B cell (primary cell): ENCODE data around the gene PINLYP. TPM values are rescaled to one million over a fixed set of nuclear protein-coding genes. Genes with fewer than 3 reads are reported as not detected.

Source experiments
- ATAC-seq: fragments of 200-7000 bp; cut with Tn5 transposase; one replicate; pipeline ENCODE4 v1.10.0; 2021; ENCODE audit warnings: low read depth, mild to moderate bottlenecking, moderate number of reproducible peaks, moderate library complexity
- CTCF ChIA-PET: fragments of 350-600 bp; sonication (Branson Sonifier 250); formaldehyde crosslinking; loops from one replicate; lab custom pipeline; 2021; ENCODE audit warnings: antibody characterized with exemption, inconsistent platforms; lab: Charles Lee
- POLR2A ChIA-PET: fragments of 350-600 bp; sonication (Branson Sonifier 250); formaldehyde crosslinking; loops from one replicate; lab custom pipeline; 2021; ENCODE audit warnings: antibody characterized with exemption; lab: Charles Lee
- DNase-seq: peaks from one replicate; pipeline ENCODE4 v3.0.0; 2013
- H2AFZ ChIP-seq: 2 replicates; pipeline ENCODE4 v1.6.1; 2012; ENCODE audit warnings: mild to moderate bottlenecking, low read depth, low read length; ENCODE audit not compliant: insufficient read depth, poor library complexity, severe bottlenecking
- H3K27ac ChIP-seq, 2 donors: 1 replicate in 1 of 2; 2 replicates in 1 of 2; pipeline ENCODE4 v1.5.1; 2012 to 2013; ENCODE audit warnings: low read length in 2 of 2, mild to moderate bottlenecking in 2 of 2, moderate library complexity in 1 of 2
- H3K27me3 ChIP-seq, 4 experiments: fragments of 200-600 bp in 1 of 4; sonication (generic) in 1 of 4; replicated peaks in 1 of 4; 1 replicate in 2 of 4; 2 replicates in 2 of 4; pipeline versions ENCODE4 v1.6.1 to v1.7.0; 2013 to 2016; ENCODE audit warnings: low read length in 3 of 4, mild to moderate bottlenecking in 2 of 4, mixed read lengths in 1 of 4, moderate library complexity in 1 of 4; ENCODE audit not compliant: insufficient read depth in 4 of 4, control insufficient read depth in 3 of 4; ENCODE audit errors: control extremely low read depth in 1 of 4
- H3K36me3 ChIP-seq, 2 experiments: replicated peaks in 1 of 2; 1 replicate in 1 of 2; 2 replicates in 1 of 2; pipeline versions ENCODE4 v1.6.1 to v1.7.1; 2013; ENCODE audit warnings: low read length in 1 of 2; ENCODE audit not compliant: insufficient read depth in 2 of 2, control insufficient read depth in 1 of 2; ENCODE audit errors: control extremely low read depth in 1 of 2, extremely low read depth in 1 of 2
- H3K4me1 ChIP-seq, 2 donors: fragments of 200-600 bp in 1 of 2; sonication (generic) in 1 of 2; 1 replicate in 1 of 2; 2 replicates in 1 of 2; pipeline versions ENCODE4 v1.5.1 to v1.6.1; 2013 to 2017; ENCODE audit warnings: low read length in 2 of 2; ENCODE audit not compliant: control insufficient read depth in 2 of 2, insufficient read depth in 2 of 2
- H3K4me2 ChIP-seq: replicated peaks from 2 replicates; pipeline ENCODE3; 2012; ENCODE audit warnings: mild to moderate bottlenecking, low read depth, low read length; ENCODE audit not compliant: poor library complexity, severe bottlenecking
- H3K4me3 ChIP-seq, 5 experiments: fragments of 200-600 bp in 1 of 5; sonication (generic) in 1 of 5; 1 replicate in 3 of 5; 2 replicates in 2 of 5; pipeline versions ENCODE4 v1.5.1 to v1.7.0; 2011 to 2016; ENCODE audit warnings: low read length in 4 of 5, mild to moderate bottlenecking in 4 of 5, low read depth in 2 of 5, control low read depth in 1 of 5, moderate library complexity in 1 of 5; ENCODE audit not compliant: insufficient read depth in 1 of 5; ENCODE audit errors: control extremely low read depth in 1 of 5, extremely low read depth in 1 of 5
- H3K79me2 ChIP-seq: fragments of 200-600 bp; sonication (generic); one replicate; pipeline ENCODE4 v1.6.0; 2016; ENCODE audit warnings: low read length; ENCODE audit not compliant: control insufficient read depth, insufficient read depth
- H3K9ac ChIP-seq: fragments of 200-600 bp; sonication (generic); 2 replicates; pipeline ENCODE4 v1.6.1; 2017; ENCODE audit warnings: mild to moderate bottlenecking, low read length, moderate library complexity
- H3K9me3 ChIP-seq, 3 donors: one replicate each; pipeline versions ENCODE4 v1.6.1 to v1.7.1; 2013; ENCODE audit warnings: low read length in 2 of 3; ENCODE audit not compliant: control insufficient read depth in 2 of 3, insufficient read depth in 1 of 3; ENCODE audit errors: control extremely low read depth in 1 of 3
- H4K20me1 ChIP-seq: 2 replicates; pipeline ENCODE4 v1.6.0; 2012; ENCODE audit warnings: mild to moderate bottlenecking, low read length; ENCODE audit not compliant: insufficient read depth, control insufficient read depth, poor library complexity, severe bottlenecking
- H3K27ac Mint-ChIP-seq: one replicate; pipeline ENCODE4 v1.8.0; 2021; ENCODE audit warnings: mixed read lengths
- H3K27me3 Mint-ChIP-seq: one replicate; pipeline ENCODE4 v1.8.0; 2021; ENCODE audit warnings: mixed read lengths
- H3K4me1 Mint-ChIP-seq: one replicate; pipeline ENCODE4 v1.8.0; 2021; ENCODE audit warnings: mixed read lengths
- H3K4me3 Mint-ChIP-seq: one replicate; pipeline ENCODE4 v1.8.0; 2021; ENCODE audit warnings: mixed read lengths
- H3K9me3 Mint-ChIP-seq: one replicate; pipeline ENCODE4 v1.8.0; 2022; ENCODE audit warnings: mixed read lengths; ENCODE audit not compliant: insufficient read depth
- EZH2 ChIP-seq: IDR thresholded peaks from 2 replicates; pipeline ENCODE4 v1.6.1; 2012; ENCODE audit warnings: borderline replicate concordance, low read depth, mild to moderate bottlenecking, moderate library complexity, low read length; ENCODE audit not compliant: insufficient read depth, poor library complexity, severe bottlenecking
- WGBS: methylation state at CpG from one replicate; pipeline ENCODE4 v1.1.5; 2013; ENCODE audit warnings: missing lambda C conversion rate; ENCODE audit not compliant: insufficient coverage; 5-methylcytosine and 5-hydroxymethylcytosine counted together
- intact Hi-C: fragments of 100-400 bp; cut with micrococcal nuclease; formaldehyde crosslinking; loops from one replicate; pipeline ENCODE4 v1.10.0; 2022
- polyA plus RNA-seq: library from polyadenylated mRNA; depleted of rRNA; stranded (reverse); fragments of >200 nt; gene quantifications from 2 replicates; pipeline ENCODE4 v1.2.3, GENCODE V29; 2012
- total RNA-seq, 2 donors: library from RNA; stranded (reverse); fragments of 120-200 nt in 1 of 2; gene quantifications; 1 replicate in 1 of 2; 2 replicates in 1 of 2; pipeline versions ENCODE4 v1.2.3 to v1.2.4, GENCODE V29; 2013 to 2022
- TF ChIP-seq, protein P1 (sequence below): fragments of 200-600 bp; IDR thresholded peaks from one replicate; pipeline ENCODE4 v1.8.0; 2022; ENCODE audit warnings: antibody characterized with exemption, mild to moderate bottlenecking

Gene PINLYP
- total and polyA plus RNA-seq, 2 donors (not counting 1 experiment from before 2014, with no cell fraction given) = 2.0 to 2.9 TPM

DNA sequence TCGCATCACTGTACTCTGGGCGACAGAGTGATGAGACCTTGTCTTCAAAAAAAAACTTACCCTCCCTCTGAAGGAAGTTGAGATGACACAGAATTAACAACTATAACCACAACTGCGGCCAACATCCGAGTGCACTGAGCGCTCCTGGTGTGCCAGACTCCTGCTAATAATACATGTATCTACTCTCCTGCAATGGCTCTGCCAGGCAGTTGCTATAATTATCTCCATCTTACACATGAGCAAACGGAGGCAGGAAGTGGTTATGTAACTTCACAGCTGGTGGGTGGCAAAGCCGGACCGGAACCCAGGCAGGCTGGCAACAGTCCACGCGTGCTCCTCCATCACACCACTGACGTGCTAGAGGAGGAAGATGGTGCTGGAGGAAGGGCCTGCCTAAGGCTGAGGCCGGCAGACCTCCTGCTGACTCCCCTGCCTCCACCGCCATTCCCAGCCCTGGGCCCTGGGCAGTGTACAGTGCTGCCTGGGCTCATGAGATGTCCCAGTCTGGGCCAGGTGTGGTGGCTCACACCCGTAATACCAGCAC lies 12.8 kb upstream of the PINLYP start:
- Histone ChIP-seq H3K79me2 (peaks cover 21% of the 10 kb centered on the region), H3K4me3 (peak overlapping the region in 3 of 5 experiments; percentile 7 to 45 (median 11)), H2AFZ (peak overlapping the region; percentile 47), H3K27ac (peak overlapping the region; percentile 92), H3K4me2 (peak overlapping the region; percentile 69), H3K4me1 (peaks cover 42 to 52% of the 10 kb centered on the region in 2 donors), H3K36me3 (peaks cover 3 to 11% of the 10 kb centered on the region in 2 experiments), H3K27me3 (no peaks in the 10 kb centered on the region), H4K20me1 (no peaks in the 10 kb centered on the region), H3K9me3 (peaks cover 0 to 11% (median 0%) of the 10 kb centered on the region in 3 donors), H3K9ac (peak overlapping the region; percentile 38)
- ATAC-seq (peak; percentile 85), DNase-seq (peak; percentile 93)
- CTCF ChIA-PET = interaction anchor here (1.2 to 1.5 kb wide), 2 partner anchors 9 to 12 kb away, joined by 3 to 5 read pairs; partner anchors contain the start of genes PINLYP and XRCC1
- intact Hi-C loops = loop anchor here (1.0 to 2.0 kb wide), 4 partner anchors 13 to 57 kb away; partner anchors contain the start of genes IRGQ, PINLYP, XRCC1 and ZNF428
- Mint-ChIP-seq H3K27me3 (no peaks in the 10 kb centered on the region), H3K27ac (peak overlapping the region; percentile 99), H3K9me3 (no peaks in the 10 kb centered on the region), H3K4me3 (peak overlapping the region; percentile 68), H3K4me1 (peaks cover 56% of the 10 kb centered on the region)
- TF ChIP-seq, protein P1, sequence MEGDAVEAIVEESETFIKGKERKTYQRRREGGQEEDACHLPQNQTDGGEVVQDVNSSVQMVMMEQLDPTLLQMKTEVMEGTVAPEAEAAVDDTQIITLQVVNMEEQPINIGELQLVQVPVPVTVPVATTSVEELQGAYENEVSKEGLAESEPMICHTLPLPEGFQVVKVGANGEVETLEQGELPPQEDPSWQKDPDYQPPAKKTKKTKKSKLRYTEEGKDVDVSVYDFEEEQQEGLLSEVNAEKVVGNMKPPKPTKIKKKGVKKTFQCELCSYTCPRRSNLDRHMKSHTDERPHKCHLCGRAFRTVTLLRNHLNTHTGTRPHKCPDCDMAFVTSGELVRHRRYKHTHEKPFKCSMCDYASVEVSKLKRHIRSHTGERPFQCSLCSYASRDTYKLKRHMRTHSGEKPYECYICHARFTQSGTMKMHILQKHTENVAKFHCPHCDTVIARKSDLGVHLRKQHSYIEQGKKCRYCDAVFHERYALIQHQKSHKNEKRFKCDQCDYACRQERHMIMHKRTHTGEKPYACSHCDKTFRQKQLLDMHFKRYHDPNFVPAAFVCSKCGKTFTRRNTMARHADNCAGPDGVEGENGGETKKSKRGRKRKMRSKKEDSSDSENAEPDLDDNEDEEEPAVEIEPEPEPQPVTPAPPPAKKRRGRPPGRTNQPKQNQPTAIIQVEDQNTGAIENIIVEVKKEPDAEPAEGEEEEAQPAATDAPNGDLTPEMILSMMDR = no peak
- TF ChIP-seq EZH2 = no peak
- POLR2A ChIA-PET = interaction anchor here (0.6 to 1.3 kb wide), 4 partner anchors 15 to 49 kb away, joined by 3 to 7 read pairs (median 4); partner anchors contain the start of gene ZNF575
- WGBS = 40% methylated on average over 1 of the region's 14 CpGs
